OCI-LY3 (cell line): ENCODE measurements around the gene TIPARP.

Source experiments
- H2AFZ ChIP-seq: fragments of 200-600, 300-600 bp; shearing (Covaris generic); 2 replicates; pipeline ENCODE4 v1.6.0; 2014; ENCODE audit warnings: antibody characterized with exemption, low read depth, low read length
- H3K27ac ChIP-seq: fragments of 200-600, 300-600 bp; sonication (generic); 2 replicates; pipeline ENCODE4 v1.5.1; 2014; ENCODE audit warnings: mild to moderate bottlenecking, low read length, moderate library complexity, mixed read lengths
- H3K27me3 ChIP-seq: fragments of 200-600, 300-600 bp; sonication (generic); 2 replicates; pipeline ENCODE4 v1.6.1; 2014; ENCODE audit warnings: low read depth, low read length, mixed read lengths
- H3K36me3 ChIP-seq: fragments of 200-600, 300-600 bp; sonication (generic); replicated peaks from 2 replicates; pipeline ENCODE3; 2014; ENCODE audit warnings: low read depth, low read length, mixed read lengths
- H3K4me1 ChIP-seq: fragments of 300-600, 200-600 bp; sonication (generic); 2 replicates; pipeline ENCODE4 v1.6.1; 2014; ENCODE audit warnings: low read length, mixed read lengths
- H3K4me2 ChIP-seq: fragments of 200-600, 300-600 bp; sonication (generic); 2 replicates; pipeline ENCODE4 v1.6.1; 2014; ENCODE audit warnings: low read length, mixed read lengths
- H3K4me3 ChIP-seq: fragments of 300-600, 200-600 bp; sonication (generic); 2 replicates; pipeline ENCODE4 v1.5.1; 2014; ENCODE audit warnings: antibody characterized with exemption, mild to moderate bottlenecking, low read length, moderate library complexity
- H3K79me2 ChIP-seq: fragments of 300-600, 200-600 bp; shearing (Covaris generic); 2 replicates; pipeline ENCODE4 v1.6.1; 2014; ENCODE audit warnings: mild to moderate bottlenecking, low read length, mixed read lengths
- H3K9ac ChIP-seq: fragments of 300-600, 200-600 bp; shearing (Covaris generic); 2 replicates; pipeline ENCODE4 v1.6.0; 2014; ENCODE audit warnings: mild to moderate bottlenecking, low read length, moderate library complexity
- H3K9me3 ChIP-seq: fragments of 200-600, 300-600 bp; shearing (Covaris generic); 2 replicates; pipeline ENCODE4 v1.6.1; 2014; ENCODE audit warnings: low read length, mixed read lengths; ENCODE audit not compliant: insufficient read depth
- H4K20me1 ChIP-seq: fragments of 200-600, 300-600 bp; sonication (generic); 2 replicates; pipeline ENCODE4 v1.6.1; 2016; ENCODE audit warnings: low read length, mixed read lengths; ENCODE audit not compliant: insufficient read depth
- EZH2phosphoT487 ChIP-seq: fragments of 200-600 bp; shearing (Covaris generic); IDR thresholded peaks from 2 replicates; pipeline ENCODE4 v1.6.1; 2018; ENCODE audit warnings: antibody characterized with exemption, mixed run types, low read depth
- TF ChIP-seq, protein P1 (sequence below): fragments of 200-600, 300-600 bp; sonication (generic); IDR thresholded peaks from 2 replicates; pipeline ENCODE4 v1.5.1; 2014; ENCODE audit warnings: antibody characterized with exemption, low read length, low read depth

The TIPARP gene

DNA sequence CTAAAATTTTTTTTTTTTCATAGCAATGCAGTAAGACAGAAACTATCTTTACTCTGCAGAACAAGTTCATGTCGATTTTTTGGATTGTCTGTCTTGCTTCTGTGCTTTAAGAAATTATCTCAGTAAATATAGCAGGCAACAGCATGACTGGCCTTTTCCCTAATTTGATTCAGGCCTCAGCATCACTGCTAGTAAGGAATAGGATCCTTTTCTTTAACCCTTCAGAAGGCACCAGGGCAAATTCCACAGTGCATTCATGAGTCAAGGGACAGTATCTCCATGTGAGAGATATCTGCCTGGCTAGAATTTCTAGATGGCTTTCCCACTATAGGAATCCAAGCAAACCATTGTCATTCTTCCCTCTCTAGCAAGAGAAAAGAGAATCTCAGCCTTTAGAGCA, 71.4 kb downstream of the TIPARP start:
- Histone ChIP-seq H3K9me3 (peaks cover 3% of the 10 kb centered on the region; the same call in 1 of the 2 replicates), H3K27ac (no peak overlapping the region), H3K9ac (no peak overlapping the region), H2AFZ (no peak overlapping the region), H3K27me3 (no peaks in the 10 kb centered on the region), H3K36me3 (no peaks in the 10 kb centered on the region), H3K79me2 (no peaks in the 10 kb centered on the region), H3K4me3 (no peak overlapping the region), H4K20me1 (no peaks in the 10 kb centered on the region), H3K4me2 (no peak overlapping the region), H3K4me1 (no peaks in the 10 kb centered on the region)
- no peak for TF ChIP-seq EZH2phosphoT487
- TF ChIP-seq, protein P1, sequence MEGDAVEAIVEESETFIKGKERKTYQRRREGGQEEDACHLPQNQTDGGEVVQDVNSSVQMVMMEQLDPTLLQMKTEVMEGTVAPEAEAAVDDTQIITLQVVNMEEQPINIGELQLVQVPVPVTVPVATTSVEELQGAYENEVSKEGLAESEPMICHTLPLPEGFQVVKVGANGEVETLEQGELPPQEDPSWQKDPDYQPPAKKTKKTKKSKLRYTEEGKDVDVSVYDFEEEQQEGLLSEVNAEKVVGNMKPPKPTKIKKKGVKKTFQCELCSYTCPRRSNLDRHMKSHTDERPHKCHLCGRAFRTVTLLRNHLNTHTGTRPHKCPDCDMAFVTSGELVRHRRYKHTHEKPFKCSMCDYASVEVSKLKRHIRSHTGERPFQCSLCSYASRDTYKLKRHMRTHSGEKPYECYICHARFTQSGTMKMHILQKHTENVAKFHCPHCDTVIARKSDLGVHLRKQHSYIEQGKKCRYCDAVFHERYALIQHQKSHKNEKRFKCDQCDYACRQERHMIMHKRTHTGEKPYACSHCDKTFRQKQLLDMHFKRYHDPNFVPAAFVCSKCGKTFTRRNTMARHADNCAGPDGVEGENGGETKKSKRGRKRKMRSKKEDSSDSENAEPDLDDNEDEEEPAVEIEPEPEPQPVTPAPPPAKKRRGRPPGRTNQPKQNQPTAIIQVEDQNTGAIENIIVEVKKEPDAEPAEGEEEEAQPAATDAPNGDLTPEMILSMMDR, result no peak

DNA sequence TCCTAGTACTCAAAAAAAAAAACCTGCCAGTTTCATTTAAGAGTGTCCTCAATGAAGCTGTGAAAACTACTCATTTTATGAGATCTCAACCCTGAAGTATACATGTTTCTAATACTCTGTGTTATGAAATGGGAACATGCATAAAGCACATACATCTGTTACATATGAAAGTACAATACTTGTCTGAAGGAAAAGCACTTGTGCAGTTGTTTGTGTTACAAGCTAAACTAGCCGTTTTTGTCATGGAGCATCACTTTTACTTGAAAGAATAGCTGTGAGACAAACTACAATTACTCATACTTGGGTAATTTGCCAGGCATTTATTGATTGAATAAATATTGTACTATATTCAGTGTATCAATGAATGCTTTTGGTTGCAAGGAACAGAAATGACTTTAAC, 72.7 kb downstream of the TIPARP start:
- H3K4me1 ChIP-seq, result no peaks in the 10 kb centered on the region
- no peak overlapping the region for H3K27ac ChIP-seq
- no peaks in the 10 kb centered on the region for H4K20me1 ChIP-seq
- H3K79me2 ChIP-seq, result no peaks in the 10 kb centered on the region
- no peak overlapping the region for H3K9ac ChIP-seq
- H3K9me3 ChIP-seq, result peaks cover 3% of the 10 kb centered on the region; the same call in 1 of the 2 replicates
- TF ChIP-seq, protein P1, result no peak
- no peak for TF ChIP-seq EZH2phosphoT487
- H3K4me2 ChIP-seq, result no peak overlapping the region
- no peaks in the 10 kb centered on the region for H3K27me3 ChIP-seq
- no peaks in the 10 kb centered on the region for H3K36me3 ChIP-seq
- H3K4me3 ChIP-seq, result no peak overlapping the region
- H2AFZ ChIP-seq, result no peak overlapping the region

DNA sequence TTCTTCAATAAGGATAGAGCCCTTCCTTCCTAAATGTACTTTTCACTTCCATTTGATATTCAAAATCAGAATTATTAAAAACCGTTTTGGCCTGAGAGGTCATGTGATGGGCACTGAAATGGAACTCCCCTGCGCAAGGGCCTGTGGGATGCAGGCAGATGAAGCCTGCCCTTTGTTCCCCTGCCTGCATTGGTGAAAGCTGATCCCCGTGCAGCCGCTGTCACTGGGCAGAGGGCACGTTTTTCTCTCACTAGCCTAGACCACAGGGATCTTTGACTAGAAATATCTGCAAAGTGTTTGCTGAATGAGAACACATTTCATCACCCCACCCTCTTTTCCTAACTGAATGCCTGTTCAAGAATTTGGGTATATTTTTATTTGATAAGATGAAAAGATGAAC, 74.9 kb downstream of the TIPARP start:
- Histone ChIP-seq H3K27me3 (no peaks in the 10 kb centered on the region), H3K9ac (no peak overlapping the region), H3K4me3 (no peak overlapping the region), H4K20me1 (no peaks in the 10 kb centered on the region), H3K79me2 (no peaks in the 10 kb centered on the region), H3K4me1 (no peaks in the 10 kb centered on the region), H3K9me3 (peaks cover 3% of the 10 kb centered on the region; the same call in 1 of the 2 replicates), H3K36me3 (no peaks in the 10 kb centered on the region), H3K4me2 (no peak overlapping the region), H3K27ac (no peak overlapping the region), H2AFZ (no peak overlapping the region)
- TF ChIP-seq, protein P1, result no peak
- TF ChIP-seq EZH2phosphoT487, result no peak

DNA sequence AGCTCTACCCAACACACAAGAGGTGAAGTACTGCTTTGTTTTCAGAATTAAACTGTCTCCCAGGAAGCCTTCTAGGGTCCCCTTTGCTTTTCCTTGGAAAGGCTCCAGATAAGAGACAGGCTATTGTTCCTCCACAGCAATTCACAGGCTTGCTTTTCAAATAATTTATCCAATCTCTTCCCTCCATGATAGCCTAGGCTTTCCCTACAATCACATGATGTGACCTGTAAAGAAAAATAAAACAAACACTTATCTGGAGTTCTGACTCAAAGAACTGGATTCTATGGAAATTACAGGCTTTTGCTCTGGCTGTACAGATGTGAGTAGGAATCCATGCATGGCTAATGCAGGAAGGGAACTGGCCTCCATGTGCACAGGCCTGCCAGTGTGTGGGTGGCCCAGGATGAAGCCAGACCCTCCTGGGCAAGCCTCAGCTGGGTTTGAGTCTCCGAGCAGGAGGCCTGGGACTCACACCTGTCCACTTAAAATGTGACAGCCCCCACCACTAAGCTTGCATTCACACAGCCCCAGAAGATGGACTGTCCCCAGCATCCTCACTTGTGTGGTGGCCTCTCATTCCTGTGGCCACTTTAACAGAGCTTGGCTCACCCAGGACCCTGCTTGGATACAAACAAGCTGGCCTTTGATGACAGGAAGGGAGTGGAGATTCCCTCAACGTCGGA, 75.9 kb downstream of the TIPARP start:
- H3K4me2 ChIP-seq, result no peak overlapping the region
- TF ChIP-seq EZH2phosphoT487, result no peak
- TF ChIP-seq, protein P1, result no peak
- no peak overlapping the region for H3K27ac ChIP-seq
- no peaks in the 10 kb centered on the region for H3K79me2 ChIP-seq
- no peak overlapping the region for H3K9ac ChIP-seq
- H2AFZ ChIP-seq, result no peak overlapping the region
- no peaks in the 10 kb centered on the region for H3K36me3 ChIP-seq
- no peaks in the 10 kb centered on the region for H4K20me1 ChIP-seq
- H3K4me3 ChIP-seq, result no peak overlapping the region
- no peaks in the 10 kb centered on the region for H3K27me3 ChIP-seq
- H3K9me3 ChIP-seq, result peaks cover 3% of the 10 kb centered on the region; the same call in 1 of the 2 replicates
- no peaks in the 10 kb centered on the region for H3K4me1 ChIP-seq
